ENCODE measurements around the gene KIF6.

DNA sequence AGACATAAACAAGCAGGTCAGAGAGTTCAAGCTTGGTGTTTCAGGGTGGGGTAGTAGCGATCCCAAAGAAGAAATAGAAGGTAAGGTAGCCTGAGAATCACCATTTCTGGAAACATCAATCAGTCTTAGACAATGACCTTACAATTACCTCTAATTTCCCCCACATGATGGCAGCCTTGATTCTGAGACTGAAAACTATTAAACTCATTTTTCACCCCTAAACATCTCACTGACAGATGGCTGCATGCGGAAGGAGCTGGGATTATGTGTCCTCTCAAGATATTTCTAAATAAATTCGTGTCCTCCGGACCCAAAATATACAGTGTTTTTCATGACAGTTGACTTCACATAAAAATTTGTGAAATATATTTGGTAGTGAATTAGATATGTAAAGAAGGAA lies 61.0 kb downstream of the KIF6 start:
- TF ChIP-seq, protein P1, sequence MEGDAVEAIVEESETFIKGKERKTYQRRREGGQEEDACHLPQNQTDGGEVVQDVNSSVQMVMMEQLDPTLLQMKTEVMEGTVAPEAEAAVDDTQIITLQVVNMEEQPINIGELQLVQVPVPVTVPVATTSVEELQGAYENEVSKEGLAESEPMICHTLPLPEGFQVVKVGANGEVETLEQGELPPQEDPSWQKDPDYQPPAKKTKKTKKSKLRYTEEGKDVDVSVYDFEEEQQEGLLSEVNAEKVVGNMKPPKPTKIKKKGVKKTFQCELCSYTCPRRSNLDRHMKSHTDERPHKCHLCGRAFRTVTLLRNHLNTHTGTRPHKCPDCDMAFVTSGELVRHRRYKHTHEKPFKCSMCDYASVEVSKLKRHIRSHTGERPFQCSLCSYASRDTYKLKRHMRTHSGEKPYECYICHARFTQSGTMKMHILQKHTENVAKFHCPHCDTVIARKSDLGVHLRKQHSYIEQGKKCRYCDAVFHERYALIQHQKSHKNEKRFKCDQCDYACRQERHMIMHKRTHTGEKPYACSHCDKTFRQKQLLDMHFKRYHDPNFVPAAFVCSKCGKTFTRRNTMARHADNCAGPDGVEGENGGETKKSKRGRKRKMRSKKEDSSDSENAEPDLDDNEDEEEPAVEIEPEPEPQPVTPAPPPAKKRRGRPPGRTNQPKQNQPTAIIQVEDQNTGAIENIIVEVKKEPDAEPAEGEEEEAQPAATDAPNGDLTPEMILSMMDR (IDR thresholded peaks at IDR 0.05; ENCODE audit: insufficient read depth, low read length, poor library complexity, severe bottlenecking), result no peak
- no peak for TF ChIP-seq EZH2phosphoT487 (conservative IDR thresholded peaks at IDR 0.05; ENCODE audit: low read length)
